GM04503 (cell line): ENCODE measurements around the gene KIAA0232.
"Not testable (repeated sequence)": the region's sequence is repeated elsewhere in the genome, so short reads cannot be mapped to it uniquely, and the experiment has no call there.

Experiments used
- DNase-seq: peaks from one replicate; pipeline ENCODE4 v3.0.0-alpha.2; 2012; ENCODE audit warnings: low read depth

The KIAA0232 gene

DNA sequence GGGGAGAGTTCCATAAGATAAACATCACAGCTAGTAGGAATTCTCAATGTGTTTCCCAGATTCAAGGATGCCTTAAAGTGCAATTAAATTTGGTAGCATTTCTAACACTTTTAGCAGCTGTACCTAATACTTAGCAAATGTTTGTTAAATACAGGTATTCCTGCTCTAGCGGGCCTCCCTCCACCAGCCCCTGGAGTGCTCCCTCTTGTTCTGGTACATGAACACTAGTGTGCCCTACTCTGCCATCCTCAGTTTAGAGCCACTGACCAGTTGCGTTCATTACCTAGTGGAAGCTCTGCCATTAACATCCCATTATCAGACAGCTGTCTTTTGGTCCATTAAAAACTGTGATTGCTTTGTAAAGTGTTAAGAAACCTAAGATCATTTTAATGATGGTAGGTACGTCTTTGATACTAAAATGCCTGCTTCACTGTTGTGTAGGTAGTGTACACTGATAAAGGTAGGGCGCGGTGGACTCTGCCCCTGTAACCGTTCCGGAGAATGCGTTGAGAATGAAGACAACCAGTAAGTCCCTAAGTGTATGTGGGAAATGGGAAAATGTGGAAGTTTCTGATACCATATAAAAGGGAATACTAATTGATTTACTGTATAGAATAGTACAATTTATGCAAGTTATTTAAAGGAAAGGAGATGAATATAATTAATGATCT, 21.7 kb downstream of the KIAA0232 start:
- DNase-seq, result no peak

DNA sequence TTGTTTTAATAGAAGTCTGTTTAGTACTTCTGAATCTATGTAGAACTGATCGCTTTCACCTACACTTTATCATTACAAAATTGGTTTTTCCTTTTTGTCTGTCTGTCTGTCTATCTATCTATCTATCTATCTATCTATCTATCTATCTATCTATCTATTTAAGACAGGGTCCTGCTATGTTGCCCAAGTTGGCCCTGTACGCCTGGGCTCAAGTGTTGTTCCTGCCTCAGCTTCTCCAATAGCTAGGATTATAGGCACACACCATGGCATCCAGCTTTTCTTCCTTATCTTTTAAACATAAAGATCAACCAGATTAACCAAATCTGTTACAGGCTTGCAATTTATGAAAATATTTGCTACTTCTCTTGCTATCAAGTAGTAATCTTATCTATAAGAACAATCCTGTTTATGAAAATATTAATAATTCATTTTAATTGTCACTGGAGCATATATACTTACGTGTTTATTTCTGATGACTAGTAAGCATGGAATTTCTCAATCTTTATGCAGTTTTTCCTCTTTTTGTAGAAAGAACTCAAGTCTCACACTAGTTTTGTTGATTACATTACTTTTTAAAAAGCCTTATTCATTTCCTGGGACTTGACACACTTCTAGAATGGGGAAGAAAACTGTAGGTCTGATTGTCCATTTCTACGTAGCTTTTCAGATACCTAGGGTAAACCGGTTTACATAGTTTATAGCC, 24.5 kb downstream of the KIAA0232 start:
- no peak for DNase-seq

DNA sequence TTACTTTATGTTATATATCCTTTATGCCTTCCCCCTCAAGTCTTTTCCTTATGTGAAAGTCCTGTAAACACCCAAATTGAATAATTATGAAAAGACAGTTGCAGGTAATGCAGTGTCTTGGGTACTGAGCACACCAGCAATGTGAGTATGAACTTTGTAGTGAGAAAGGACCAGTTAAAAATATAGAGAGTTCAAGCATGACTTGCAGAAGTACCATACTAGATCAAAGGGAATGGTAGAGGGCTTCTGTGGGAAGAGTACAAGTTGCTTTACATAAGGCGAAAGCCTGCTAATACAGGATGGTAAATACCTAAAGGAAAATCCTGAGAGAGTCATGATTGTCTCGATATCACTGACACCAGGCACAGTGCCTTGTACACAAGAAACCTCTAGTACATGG, 25.7 kb downstream of the KIAA0232 start:
- DNase-seq, result no peak

DNA sequence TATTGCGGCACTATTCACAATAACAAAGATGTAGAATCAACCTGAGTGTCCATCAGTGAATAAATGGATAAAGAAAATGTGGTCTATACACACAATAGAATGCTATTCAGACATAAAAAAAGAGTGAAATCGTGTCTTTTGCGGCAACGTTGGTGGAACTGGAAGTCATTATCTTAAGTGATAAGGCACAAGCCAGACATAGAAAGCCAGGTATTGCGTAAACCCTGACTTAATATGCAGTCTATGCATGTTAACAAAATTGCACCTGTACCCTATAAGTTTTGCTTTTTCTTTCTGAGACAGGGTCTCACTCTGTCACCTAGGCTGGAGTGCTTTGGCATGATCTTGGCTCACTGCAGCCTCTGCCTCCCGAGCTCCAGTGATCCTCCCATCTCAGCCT, 28.6 kb downstream of the KIAA0232 start:
- DNase-seq, result no peak

DNA sequence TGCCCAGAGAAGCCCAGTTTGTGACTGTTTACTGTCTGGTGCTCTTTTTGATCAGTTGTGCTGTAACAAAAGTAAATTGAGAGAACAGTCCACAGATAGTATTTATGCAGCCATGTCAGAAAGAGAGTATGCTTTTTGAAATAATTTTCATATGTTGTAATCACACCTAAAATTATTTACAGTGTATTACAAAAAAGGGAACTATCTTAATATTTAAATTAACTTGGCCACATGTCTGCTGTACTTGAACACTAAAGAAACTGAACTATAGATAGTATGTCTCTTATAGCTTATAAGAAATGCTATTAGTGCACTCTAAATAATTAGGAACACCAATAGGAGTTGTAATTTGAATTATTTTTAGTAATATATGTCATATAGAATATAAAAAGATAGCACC, 30.2 kb downstream of the KIAA0232 start:
- DNase-seq, result no peak

DNA sequence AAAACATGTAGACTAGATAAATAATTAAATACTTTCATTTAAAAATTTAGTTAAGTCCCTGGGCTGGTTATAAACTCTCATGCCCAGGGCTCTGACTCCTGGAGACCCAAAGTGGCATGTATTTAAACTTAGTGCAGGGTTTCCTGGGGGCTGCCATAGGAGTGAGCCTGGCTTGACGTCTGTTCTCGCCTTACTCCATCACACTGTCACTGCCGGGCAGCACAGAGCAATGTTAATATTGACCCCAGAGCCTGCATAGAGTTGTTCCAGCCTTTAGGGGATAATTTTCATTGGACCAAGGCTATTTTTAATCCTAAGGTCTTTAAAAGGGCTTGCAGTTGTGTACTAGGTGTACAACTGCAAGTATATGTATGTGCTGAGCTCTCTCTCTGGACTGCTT, 31.2 kb downstream of the KIAA0232 start:
- DNase-seq, result no peak

DNA sequence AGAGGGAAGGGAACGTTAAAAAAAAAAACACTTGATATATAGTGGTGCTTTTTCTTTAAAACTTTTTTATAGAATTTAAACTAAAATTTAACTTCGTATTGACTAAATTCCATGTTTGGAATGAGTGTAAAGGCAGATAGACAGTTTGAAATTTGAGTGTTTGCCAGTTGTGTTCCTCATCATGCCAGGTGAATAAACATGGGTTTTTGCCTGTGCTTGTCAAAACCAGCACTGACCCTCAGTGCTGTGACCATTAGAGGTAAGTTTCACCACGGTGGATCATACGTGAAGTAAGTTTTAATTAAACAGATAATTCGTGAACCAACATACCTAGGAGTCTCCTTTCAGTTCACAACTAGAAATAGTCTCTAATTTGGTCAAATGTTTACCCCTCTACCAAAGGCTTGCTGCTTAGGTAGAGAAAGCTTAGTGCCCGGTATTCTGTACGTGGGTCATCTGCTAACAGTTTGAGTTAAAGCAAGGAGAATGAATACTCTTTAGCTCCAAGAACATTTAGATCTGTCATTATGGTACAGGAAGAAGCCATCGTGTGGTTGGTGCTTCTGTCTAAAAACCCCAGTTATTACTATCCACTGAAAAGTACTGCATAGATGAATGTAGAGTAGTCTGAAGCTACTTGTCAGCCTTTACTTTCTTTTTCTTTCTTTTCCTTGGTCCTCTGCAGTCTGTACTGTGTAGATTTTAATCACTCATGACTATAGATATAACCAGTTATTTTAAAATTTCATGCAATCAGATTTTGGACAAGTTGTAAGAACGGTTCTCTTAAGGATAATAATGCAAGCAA, 32.7 kb downstream of the KIAA0232 start:
- DNase-seq, result no peak

DNA sequence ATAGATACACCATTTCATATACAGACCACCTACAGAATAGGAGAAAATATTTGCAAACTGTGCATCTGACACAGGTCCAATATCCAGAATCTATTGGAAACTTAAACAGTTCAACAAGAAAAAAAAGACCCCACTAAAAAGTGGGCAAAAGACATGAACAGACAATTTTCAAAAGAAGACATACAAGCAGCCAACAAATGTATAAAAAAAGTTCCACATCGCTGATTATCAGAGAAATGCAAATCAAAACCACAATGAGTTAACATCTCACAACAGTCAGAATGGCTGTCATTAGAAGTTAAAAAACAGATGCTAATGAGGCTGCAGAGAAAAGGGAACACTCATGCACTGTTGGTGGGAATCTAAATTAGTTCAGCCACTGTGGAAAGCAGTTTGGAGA, 36.8 kb downstream of the KIAA0232 start:
- DNase-seq, result no peak

DNA sequence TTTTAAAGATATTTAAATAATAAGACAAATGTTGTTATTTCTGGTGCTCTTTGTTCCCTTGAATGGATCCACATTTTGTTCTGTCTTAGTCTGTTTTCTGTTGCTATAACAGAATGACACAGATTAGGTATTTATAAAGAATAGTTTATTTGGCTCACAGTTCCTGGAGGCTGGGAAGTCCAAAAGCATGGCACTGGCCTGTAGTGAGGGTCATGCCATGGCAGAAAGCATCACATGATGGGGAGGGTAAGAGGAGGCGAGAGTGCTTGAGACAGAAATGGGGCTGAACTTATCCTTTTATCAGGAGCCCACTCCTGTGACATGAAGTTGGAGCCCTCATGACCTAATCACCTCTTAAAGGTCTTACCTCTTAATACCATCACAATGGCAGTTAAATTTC, 38.2 kb downstream of the KIAA0232 start:
- DNase-seq, result no peak

DNA sequence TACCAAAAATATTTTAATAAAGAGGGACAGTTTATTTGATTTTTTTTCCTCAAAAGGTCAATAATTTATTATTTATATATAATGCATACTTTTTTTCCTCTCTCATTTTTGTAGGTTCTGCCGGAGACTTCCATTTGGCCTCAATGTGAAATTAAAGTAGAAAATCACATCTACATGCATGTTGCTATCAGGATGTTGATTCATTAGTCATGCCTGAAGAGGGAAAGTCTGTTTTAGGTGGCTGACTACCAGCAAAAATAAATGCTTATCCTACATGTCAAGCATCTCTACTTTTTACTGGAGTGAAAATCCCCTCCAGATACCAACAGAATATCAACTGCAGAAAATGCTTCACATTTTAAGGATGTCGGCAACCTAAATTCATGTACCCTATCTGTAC, 41.5 kb downstream of the KIAA0232 start:
- DNase-seq, result no peak

DNA sequence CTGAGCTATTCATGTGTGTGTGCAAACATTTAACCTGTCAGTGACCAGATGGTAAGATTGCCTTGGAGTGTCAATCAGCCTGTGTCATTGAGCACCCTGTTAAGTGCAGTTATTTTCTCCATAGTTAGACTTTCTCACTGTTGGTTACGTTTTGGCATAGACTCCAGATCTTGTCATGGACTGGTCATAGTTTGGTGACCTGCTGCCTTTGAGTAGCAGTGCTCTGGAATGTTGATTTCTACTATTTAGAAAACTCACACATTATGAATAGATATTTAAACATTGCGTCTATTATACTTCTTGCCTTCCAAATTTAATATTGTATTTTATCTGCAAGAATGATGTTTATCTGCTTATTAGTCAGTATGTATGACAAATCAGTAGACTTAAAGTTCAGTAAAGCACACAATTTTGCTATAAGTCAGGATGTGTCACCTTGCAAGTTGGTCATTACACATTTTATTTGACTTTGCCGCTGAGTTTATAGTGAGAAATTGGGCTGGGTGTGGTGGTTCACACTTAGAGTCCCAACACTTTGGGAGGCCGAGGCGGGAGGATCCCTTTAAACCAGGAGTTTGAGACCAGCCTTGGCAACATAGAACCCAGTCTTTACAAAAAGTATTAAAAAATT, 42.4 kb downstream of the KIAA0232 start:
- no peak for DNase-seq

DNA sequence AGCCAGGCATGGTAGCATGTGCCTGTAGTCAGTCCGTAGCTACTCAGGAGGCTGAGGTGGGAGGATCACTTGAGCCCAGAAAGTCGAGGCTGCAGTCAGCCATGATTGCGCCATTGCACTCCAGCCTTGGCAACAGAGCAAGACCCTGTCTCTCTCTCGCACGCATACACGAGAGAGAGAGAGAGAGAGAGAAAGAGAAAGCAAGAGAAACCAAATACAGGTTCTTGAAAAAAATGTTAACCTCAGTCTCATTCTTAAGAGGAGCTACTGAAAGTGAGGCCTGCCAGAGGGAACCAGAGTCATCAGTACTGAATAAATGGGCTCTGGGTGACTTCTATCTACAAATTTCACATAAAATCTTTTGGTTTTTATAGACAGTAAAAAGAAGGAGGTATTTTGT, 42.9 kb downstream of the KIAA0232 start:
- no peak for DNase-seq

DNA sequence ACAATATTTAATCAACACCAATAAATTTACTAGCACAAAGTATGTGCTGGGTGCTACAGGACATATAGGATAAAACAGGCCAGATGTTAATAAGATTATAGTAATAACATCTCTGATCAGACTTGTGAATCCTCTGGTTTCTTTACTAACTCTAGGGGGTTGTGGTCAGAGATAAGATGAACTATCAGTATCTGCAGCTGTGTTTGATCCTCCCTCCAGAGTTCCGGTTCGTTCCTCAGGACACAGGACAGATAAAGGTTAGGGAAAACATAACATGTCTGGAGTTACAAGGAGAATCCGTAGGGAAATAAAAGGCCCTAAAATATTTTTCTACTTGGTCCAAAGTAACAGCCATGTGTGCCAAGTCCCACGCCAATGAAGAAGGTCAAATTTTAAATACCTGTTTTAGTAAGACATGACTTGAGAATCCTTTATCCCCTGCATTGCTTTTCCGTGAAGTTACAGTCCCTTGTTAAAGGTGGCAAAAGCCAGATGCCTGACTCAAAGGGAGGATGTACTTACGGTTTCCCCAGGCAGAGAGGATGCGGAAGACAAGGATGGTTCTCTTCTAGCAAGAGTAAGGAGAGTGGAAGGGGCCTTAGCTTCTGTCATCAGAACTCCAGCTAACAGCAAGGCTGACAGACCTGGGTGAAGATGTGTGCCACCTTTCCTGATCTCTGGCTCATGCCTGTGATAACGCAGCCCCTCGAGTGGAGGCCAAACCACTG, 44.4 kb downstream of the KIAA0232 start:
- no peak for DNase-seq

DNA sequence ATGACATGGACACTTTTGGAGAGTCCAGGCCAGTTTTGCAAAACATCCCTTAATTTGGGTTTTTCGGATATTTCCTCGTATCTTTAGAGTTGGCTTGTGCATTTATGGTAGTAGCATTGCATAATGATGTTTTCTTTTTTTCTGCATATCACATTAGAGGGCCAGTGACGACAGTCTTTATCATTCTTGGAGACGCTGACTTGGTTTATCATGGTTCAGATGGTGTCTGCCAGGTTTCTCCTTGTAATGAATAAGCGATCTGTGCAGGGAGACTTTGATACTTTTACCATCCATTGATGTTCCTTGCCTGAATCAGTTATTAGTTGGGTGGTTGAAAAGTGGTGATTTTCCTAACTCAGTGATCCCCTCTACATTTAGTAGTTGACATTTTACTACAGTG, 46.6 kb downstream of the KIAA0232 start:
- no peak for DNase-seq

DNA sequence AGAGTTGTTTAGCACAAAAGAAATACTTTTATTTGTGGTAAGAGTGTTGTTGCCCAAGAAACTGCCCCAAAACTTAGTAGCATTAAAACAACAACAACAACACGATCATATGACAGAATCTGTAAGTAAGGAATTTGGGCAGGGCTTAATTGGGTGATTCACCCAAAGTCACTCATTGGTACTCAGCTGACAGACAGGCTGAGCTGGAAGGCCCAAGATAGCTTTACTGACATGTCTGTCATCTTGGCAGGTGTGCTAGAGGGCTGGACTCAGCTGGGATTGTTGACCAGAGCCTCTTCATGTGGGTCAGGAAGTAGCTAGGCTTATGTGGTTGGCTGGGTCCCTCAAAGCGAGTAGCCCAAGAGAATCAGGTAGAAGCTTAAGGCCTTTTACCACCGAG, 52.3 kb downstream of the KIAA0232 start:
- DNase-seq, result no peak

DNA sequence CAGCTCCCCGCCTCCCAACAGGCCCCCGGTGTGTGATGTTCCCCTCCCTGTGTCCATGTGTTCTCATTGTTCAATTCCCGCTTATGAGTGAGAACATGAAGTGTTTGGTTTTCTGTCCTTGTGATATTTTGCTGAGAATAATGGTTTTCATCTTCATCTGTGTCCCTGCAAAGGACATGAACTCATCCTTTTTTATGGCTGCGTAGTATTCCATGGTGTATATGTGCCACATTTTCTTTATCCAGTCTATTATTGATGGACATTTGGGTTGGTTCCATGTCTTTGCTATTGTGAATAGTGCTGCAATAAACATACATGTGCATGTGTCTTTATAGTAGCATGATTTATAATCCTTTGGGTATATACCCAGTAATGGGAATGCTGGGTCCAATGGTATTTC, 53.1 kb downstream of the KIAA0232 start:
- not testable (repeated sequence) for DNase-seq

DNA sequence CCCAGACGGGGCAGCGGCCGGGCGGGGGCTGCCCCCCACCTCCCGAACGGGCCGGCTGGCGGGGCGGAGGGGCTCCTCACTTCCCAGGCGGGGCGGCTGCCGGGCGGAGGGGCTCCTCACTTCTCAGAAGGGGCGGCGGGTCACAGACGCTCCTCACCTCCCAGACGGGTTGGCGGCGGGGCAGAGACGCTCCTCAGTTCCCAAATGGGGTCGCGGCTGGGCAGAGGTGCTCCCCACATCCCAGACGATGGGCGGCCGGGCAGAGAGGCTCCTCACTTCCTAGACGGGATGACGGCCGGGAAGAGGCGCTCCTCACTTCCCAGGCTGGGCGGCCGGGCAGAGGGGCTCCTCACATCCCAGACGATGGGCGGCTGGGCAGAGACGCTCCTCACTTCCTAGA, 54.6 kb downstream of the KIAA0232 start:
- DNase-seq, result not testable (repeated sequence)

DNA sequence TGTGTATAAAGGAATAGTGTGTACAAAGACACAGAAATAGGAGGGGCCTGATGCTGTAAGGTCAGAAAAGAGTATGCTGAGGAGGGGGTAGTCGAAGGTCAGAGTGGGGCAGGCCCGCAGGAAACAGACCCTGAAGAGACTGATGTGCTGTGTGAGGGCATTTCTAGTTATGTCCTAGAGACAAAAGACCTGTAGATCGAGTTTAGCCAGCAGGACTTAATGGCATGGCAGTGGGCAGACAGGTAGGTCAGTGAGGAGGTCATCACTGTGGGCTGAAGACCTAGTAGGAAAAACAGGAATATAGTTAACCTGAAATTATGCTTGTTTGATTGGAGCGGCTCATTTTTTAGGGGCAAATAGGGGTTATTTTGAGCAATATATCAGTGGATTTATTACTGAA, 57.1 kb downstream of the KIAA0232 start:
- no peak for DNase-seq

DNA sequence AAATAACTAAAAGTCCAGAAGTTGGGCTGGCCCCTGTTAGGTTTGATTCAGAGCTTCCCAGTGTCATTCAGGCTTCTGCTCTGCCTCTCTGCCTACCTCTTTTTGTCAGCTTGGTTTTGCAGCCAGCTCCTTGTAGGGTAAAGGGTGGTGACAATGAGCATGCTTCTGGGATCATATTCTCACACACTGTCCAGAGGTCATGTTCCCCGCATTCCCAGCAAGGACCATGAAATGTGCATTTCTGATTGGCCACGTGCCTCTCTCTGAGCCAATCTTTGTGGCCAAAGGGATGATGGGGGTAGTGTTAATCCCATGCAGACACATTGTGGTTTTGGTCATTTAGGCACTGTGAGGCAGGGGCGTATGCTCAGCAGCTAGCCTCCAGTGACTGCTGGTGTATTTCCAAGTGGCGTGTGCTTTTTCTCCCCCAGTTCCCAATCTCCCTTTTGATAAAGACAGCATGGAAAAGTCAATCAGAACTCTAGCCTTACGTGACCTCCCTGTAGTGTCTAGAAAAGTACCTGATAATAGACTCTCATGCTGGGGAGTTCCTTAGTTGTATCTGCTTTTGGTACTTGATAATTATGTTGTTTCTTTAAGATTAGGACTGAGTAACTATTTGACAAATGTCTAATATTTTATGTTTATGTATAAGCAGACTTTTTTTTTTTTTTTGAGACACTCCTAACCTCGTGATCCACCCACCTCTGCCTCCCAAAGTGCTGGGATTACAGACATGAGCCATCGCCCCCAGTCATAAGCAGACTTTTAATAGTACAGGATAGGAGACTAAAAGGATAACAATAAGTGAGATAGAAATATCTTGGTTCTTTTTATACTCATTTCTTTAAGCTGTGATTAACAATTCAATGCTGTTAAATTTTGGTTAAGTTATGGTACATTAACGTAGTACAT, 57.8 kb downstream of the KIAA0232 start:
- peak; percentile 16 for DNase-seq

DNA sequence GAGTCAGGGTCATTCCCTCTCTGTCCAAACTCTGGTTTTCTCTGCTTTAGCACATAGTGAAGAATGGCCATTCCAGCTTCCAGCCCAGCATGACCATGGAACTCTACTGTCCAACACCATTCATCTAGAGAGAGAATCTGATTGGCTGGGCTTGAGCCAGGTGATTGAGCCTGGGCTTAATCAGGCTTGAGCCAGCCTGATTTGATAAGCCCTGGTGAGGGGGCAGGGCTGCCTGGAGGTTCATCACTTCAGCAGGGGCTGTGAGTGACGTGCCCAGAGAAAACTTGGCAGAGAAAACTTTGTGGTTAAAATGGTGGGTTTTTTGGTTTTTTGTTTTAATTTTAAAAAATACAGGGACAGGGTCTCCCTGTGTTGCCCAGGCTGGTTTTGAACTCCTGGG, 62.5 kb downstream of the KIAA0232 start:
- DNase-seq, result no peak

DNA sequence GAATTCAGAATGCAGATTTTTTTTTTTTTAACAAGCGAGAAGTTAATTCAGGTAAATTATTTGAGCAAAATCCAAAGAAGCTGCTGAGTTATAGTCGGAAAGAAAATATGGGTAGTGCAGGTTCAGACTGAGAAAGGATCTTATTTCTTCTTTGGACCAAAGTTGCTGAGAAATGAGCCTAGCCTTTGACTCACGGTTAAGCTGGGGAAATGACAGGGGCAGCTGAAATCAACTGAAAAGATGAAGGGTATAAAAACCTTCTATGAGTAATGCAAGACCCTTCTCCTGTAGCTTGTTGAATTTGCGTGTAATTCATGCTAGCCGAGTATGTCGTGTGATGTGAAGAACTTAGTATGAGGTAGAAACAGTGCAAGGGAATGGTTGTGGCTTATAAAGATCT, 63.0 kb downstream of the KIAA0232 start:
- DNase-seq, result no peak
